Gastrocnemius medialis (tissue), 4 donors: ENCODE measurements around the gene MCCC2.
"Not testable (repeated sequence)": the region's sequence is repeated elsewhere in the genome, so short reads cannot be mapped to it uniquely, and the experiment has no call there.

Source experiments
- POLR2A ChIP-seq, 2 donors: fragments of 450-650 bp; IDR thresholded peaks; one replicate each; pipeline ENCODE4 v1.6.1; 2017; ENCODE audit warnings: antibody characterized with exemption in 2 of 2, mild to moderate bottlenecking in 2 of 2, moderate library complexity in 2 of 2
- TF ChIP-seq, protein P1 (sequence below), 5 experiments: fragments of 450-650 bp in 3 of 5; fragments of 200-600 bp in 2 of 5; sonication (generic) in 2 of 5; IDR thresholded peaks in 4 of 5; conservative IDR thresholded peaks in 1 of 5; 1 replicate in 4 of 5; 2 replicates in 1 of 5; pipeline ENCODE4 v1.5.1; 2016 to 2019; ENCODE audit warnings: antibody characterized with exemption in 5 of 5, mild to moderate bottlenecking in 3 of 5, moderate library complexity in 3 of 5

DNA sequence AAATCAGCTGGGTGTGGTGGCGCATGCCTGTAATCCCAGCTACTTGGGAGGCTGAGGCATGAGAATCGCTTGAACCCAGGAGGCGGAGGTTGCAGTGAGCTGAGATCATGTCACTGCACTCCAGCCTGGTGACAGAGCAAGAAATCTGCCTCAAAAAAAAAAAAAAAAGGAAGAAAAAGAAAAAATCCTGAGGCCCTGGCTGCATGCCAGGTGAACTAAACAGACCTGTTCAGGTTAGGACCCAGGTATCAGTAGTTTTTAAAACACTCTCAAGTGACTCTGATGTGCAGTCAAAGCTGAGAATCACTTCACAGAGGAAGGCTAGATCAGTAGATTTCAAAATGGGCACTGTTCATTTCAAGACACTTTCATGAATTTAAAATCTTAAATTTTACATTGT, 77.5 kb downstream of the MCCC2 start:
- TF ChIP-seq, protein P1, sequence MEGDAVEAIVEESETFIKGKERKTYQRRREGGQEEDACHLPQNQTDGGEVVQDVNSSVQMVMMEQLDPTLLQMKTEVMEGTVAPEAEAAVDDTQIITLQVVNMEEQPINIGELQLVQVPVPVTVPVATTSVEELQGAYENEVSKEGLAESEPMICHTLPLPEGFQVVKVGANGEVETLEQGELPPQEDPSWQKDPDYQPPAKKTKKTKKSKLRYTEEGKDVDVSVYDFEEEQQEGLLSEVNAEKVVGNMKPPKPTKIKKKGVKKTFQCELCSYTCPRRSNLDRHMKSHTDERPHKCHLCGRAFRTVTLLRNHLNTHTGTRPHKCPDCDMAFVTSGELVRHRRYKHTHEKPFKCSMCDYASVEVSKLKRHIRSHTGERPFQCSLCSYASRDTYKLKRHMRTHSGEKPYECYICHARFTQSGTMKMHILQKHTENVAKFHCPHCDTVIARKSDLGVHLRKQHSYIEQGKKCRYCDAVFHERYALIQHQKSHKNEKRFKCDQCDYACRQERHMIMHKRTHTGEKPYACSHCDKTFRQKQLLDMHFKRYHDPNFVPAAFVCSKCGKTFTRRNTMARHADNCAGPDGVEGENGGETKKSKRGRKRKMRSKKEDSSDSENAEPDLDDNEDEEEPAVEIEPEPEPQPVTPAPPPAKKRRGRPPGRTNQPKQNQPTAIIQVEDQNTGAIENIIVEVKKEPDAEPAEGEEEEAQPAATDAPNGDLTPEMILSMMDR (IDR thresholded peaks at IDR 0.05 in 4 of 5, conservative IDR thresholded peaks at IDR 0.05 in 1 of 5): not testable (repeated sequence)
- TF ChIP-seq POLR2A (IDR thresholded peaks at IDR 0.05): not testable (repeated sequence)
